HG02938 (cell line): ENCODE measurements around the gene ARID3B.

Experiments
- ATAC-seq: cut with Tn5 transposase; IDR thresholded peaks from one replicate; pipeline ENCODE4 v1.9.1; 2021; ENCODE audit warnings: mild to moderate bottlenecking, moderate library complexity; ENCODE audit not compliant: unreplicated experiment

ARID3B gene

GRCh38 chr15:74633781-74634180 is 92.8 kb downstream of the ARID3B start:
- ATAC-seq = no peak

- ATAC-seq = no peak
These were observed 94.2 kb downstream of the ARID3B start for GRCh38 chr15:74635228-74635627.

DNA sequence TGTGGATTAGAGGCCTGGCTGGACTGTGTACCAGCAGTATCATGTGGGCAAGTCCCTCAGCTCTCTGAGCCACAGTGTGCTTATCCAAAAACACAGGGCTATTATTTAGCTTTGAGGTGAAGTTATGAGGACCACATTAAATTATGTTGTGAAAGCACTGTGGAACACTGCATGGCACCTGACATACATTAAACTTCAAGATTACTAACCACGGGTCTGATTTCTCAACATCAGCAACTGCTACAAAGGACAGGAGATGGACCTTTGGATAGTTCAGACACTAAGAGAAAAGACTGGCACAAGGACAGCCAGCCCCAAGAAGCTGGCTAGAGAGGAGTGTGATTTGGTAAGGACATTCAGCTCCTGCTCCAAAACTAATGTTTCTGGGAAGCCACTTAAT is 96.0 kb downstream of the ARID3B start:
- ATAC-seq = no peak

DNA sequence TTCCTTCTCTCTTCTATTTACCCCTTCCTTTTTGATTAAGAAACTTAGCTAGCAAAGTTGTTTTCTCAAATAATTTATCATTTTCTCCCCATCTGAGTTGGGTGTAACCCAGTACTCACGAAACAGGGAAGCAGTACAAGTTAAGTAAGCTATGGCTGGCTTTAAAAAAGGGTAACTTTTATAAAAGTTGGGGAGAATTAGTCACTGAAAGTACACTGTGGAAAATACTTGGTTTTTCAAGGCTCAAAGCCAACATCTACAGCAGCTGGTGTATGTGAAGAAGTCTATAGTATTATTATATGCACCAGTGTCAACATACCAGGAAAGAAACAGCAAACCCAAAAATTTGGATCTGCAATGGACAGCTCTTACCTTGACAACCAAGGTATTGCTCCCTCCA is 100.1 kb downstream of the ARID3B start:
- no peak for ATAC-seq

DNA sequence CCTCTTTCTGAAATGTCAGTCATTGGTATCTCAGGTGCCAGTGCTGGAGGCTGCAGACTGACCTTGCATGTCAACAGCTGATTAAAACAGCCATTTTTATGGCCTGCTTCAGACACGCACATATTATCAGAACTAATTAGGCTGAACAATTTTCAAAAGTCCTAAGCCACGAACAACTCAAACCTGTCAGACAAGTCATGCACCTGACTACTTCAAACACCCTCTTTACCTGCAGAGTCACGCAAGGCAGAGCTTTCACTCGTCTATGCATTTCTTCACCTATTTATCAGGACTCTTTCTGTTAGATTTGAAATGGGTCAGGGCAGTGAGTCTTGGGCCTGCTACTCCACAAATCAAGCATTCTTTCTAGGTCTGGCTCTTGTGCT is 101.3 kb downstream of the ARID3B start:
- ATAC-seq = no peak

DNA sequence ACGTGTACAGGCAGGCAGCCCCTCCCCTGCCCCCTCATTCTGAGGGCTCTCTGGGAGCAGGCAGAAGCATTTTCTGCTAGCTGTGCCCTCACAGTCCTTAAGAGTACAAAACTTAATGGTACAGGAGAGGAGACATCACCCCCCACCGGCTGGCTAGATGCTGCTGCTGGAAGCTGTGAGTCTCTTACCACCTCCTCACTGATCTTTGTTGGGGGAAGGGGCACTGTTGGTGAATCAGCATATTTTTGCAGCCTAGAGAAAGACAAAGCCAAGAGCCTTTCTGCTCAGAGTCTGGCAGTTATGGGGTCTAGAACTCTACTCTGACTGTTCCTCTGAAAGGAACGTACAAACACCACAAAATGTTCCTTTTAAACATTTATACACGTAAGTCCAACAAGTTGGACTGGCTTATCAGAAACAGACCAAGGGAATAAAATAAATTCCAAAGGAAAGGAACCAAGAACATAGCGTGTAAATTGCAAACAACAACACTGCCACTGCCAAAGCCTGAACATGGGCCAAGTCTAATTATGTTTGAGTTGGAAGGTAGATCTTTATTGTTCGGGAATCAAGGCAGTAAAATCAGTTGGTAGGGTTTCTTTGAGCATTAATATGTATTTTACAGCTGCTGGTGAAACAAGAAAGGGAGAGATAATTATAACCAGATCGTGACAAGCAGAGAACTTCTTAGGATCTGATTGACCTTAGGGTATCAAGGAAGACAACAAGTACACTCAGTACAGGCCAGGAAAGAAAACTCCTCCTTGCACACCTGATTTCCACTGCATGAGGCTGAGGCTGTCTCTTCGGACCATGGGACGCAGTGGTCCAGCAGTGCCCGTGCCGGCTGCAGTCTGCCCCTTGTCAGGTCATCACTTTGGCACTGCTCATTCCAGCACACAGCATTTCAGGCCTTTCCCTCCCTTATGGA is 102.0 kb downstream of the ARID3B start:
- no peak for ATAC-seq

- no peak for ATAC-seq
These were observed 102.7 kb downstream of the ARID3B start for GRCh38 chr15:74643665-74644204.

DNA sequence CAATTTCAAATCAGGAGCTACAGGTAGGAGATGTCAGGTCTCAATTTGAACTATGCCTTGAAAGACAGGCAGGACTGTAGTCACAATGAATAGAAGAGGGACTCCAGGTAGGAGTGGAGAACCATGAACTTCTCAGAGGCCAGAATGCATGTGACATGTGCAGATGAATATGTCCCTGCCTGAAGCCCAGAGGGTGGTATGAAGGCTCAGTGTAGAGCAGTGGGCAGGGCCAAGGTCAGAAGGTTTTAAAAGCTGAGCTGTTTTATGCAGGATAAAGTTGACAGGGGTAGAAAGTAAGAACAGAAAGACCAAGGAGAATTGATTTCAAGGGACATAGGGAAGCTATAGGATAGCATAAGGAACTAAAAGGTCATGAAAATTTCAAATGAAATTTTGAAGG is 105.5 kb downstream of the ARID3B start:
- ATAC-seq = no peak
